NOMO-1 (cell line): ENCODE data around the gene CAVIN2.

Source experiments
- DNase-seq, 2 experiments: peaks; one replicate each; lab custom pipeline; 2025; ENCODE audit not compliant: unreplicated experiment in 2 of 2; lab: John Stamatoyannopoulos, UW

Gene CAVIN2

DNA sequence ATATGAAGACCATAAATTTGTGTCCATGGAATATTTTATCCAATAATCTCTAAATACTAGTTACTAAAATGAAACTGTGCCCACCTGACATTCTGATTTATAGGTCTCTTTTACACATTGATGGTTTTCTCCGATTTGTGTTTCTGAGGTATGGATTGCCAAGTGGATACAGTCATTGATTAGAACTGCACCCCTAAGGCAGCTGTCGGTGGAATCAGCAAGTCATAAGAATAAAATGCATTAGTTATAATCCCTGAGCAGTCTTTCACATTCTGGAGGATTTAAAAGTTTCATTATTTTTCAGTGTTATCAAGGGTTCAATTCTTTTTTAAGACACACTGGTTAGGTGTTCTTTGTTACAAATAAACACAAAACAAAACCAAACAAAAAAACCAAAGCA lies 6.0 kb downstream of the CAVIN2 start:
- DNase-seq = no peak

DNA sequence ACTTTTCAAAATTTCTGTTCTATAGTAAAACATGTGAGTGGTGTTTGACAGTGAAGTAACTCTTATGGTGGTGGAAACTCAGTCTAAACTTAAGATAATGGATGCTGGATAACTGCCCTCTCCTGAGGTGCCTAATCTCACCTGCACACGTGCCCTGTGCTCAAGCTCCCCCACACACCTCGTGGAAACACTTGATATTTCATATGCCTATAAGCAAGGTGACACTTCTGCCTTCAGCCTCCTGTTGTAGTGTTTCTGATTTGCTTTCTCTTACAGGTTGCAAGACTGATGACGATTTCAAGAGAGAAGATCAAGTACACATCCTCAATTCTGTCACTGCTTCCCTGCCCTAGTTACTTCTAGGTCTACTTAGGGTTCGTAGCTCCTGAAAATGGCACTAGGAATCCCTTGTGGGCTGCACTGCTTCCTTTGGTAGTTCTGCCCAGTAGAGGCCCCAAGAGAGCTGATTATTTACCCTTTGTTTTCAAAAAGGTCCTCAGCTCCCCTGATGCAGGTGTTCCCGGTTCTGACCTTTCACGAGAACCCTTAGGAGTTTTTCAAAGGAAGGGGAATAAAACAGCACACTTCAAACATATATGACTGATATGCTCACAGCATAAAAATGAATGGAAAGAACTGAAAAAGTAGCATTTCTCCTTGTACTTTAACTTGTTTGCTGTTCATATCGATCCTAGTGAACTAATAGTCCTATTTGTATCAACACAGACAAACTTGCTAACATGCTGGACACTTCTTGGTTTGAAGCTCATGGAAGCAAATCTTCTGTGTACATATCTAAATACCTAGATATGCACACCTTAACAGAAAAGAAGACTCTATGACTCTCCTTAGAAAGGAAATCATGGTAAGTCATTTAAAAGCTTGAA lies 6.7 kb downstream of the CAVIN2 start:
- no peak for DNase-seq

DNA sequence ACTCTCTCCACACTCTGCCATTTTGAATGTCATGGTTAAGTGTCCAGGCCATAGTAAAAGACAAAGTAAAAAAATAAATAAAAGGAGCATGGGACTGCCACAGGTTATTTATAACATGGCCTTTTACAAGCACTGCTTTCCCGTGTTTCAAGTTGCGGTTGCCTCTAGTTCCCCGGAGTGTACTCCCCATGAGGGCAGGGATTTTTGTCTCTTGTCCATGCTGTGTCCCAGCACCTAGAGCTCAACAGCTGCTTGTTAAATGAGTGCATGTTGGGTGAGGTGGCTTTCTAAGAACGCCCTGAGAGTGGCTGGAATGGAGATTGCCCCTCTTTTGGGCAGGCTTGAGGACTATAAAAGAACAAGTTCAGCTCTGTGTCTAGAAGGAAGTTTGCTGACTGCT lies 8.4 kb downstream of the CAVIN2 start:
- DNase-seq = no peak

DNA sequence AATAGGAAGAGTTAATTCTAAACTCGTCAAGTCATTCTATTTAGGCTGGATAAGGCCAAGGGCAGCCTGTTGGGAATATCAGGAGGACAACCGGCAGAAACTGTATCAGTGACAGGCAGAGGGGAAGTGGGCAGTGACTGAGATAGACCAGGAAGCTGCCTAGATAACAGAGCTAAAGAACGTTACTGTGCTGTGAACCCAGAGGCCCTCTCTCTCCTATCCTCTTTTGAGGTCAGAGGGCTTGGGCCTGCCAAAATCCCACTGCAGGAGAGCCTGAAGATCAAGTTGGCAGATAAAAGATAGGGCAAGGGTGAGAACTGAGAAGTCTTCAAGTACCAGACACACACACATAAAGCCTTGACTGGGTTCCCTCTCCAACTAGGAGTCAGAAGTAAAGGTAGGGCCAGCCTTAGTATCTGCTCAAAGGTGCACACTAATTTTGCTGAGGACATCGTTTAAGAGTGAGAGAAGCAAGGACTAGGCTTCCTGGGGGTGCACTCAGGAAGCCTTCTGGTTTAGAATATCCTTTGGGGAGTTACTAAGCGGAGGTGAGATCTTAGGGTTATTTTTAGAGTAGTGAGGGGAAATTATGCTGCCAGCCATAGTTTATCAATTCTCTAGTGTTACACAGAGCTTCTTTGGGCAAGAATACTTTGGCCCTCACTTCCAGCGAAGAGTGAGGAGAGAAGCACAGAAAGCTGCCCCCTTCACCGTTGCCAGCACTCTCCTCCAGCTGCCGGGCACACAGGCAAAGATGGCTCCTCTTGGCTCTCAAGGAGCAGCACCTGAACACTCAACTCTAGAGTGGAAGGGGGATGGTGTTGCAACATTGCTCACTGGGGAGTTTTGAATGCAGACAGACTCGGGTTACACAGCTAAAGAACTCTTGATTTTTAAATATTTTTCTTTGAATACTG lies 9.8 kb downstream of the CAVIN2 start:
- DNase-seq = no peak

DNA sequence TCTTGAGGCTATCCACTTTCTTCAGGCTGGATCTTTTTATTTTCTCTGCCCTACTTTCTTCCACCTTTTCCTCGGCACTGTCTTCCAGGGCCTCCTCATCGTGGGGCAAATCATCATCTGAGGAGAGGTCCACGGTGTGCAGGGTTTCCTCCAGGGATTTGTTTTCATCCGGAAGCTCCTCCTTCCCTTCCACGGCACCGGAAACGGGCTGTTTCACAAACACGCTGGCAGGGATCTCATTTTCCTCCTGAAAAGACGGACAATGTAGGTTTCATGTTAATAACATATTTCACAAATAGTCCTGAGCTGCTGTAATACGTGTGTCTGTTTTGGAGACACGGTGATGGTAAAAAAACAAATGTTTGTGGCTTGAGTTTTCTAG lies 10.4 kb downstream of the CAVIN2 start:
- no peak for DNase-seq

DNA sequence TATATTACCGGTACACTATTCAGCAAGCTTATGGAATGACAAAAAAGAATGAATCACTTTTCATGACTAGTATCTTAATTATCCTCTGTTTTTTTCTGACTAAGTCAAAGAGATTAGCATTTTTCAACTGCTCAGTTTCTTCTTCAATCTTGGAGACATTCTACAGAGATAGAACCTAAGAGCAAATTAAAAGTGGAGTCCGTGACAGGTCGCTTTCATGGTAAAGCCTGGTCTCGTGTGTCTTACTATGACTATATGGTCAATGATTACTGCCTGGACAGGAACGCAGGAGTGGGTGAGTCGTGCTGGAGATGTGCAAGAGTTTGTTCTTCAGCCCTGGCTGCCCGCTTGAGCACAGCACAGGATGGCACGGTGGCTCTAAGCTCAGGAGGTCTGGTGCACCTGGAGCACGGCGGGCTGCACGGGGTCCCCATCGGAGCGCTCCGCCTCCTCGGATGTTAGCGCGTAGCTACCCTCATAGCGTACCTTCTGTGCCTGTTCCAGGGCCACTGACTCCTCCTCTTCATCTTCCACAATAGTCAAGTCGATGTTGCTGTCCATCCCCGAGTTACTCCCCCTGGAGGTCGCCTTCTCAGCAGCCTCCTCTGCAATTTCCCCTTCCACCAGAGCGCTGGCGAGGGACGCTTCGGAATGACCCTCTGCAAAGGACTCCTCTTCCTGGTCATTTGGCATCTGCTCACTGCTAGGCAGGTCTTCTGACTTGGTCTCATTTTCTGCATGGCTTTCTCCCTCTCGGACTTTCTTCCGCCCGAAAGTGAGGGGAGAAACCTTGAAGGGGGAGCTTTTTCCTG lies 11.1 kb downstream of the CAVIN2 start:
- no peak for DNase-seq

DNA sequence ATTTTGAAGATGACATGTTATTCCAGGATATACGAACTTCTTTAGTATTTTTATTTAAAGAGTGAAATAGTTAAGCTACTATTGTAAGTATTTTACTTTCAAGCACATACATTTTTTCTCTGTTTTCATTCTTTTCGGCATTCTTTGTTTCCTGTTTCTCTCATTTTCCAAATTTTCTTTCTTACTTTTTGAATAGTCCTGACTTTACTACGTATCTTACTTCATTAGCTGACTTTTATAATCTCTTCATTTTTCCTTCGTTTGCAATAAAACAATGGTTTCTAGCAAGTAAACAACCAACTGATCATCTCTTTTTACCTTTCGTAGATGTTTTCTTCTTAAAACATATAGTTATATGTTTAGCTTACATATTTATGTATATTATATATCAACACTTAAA lies 11.8 kb downstream of the CAVIN2 start:
- no peak for DNase-seq

DNA sequence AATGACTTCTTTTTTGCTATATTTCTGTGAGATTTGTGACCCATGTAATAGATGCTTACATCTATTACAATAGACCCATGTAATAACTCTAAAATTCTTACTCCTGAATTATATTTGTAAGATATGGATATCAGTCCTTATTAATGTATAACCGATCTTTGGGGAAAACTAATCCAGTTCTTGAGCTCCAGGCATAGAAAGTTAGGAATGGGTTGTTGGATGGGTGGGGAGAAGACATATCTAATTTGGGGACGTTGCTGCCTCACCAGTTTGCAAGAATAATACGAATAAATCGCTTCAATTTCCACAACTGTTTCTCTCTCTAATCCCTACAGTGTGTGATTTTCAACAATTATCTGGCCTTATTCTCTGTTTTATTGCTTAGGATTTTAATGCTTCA lies 13.5 kb downstream of the CAVIN2 start:
- DNase-seq = no peak

DNA sequence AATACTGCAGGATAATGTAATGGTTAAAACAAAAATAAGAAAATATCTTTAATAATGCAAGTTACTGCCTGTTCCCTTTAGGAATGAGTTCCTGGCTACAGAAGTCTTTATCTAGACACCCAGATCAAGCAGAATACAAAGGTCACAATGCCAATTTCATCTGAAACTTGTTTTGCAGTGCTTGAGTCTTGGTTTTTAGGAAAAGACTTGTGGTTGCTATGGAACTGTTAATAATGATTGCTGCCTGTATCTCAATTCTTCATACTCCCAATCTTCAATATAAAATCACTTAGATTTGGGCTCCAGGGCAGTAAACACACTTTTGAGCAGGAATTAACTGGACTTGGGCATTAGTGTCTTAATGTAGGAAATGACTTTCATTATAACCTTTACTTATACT lies 14.2 kb downstream of the CAVIN2 start:
- DNase-seq = no peak

DNA sequence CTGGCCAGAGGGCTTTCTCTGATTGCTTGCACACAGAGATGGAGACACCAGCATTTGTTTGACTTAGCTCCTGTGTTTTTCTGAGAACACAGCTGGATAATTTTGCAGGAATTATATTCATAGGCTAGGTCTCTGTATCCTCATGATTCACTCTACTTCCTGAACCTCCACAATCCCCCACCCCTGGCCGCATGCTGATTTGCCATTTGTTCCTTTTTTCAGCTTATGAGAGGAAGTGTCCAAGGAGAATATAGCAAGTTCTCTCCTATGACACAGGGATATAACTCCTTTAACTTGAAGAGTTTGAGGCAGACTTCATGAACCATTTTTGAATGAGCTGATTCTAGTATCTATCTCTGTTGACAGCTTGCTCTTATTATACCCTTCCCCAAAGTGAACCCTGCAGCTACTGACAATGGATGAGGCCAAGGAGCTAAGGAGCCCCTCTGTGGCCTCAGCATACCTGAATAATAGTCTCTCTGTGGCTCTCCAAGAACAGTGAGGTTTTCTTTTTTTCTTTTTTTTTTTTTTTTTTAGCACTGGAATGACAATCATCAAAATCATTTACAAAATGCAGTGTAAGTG lies 15.4 kb downstream of the CAVIN2 start:
- no peak for DNase-seq

DNA sequence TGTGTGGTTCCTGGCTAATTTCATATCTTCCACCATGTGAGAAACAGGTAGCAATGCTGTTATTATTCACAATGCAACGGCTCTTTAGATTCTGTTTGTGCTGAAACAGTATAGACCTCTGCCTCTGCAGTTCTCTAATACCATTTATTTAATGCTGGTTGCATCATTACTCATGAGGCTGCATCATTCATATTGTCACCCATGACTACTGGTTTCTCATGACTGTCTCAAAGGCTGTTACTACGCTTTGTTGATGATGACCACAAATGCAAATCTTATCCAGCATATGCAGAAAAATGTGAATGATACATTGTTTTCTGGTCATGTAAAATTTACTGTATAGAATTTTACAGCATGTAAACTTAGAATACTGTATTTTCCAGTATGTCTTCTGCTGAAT lies 22.5 kb downstream of the CAVIN2 start:
- no peak for DNase-seq

DNA sequence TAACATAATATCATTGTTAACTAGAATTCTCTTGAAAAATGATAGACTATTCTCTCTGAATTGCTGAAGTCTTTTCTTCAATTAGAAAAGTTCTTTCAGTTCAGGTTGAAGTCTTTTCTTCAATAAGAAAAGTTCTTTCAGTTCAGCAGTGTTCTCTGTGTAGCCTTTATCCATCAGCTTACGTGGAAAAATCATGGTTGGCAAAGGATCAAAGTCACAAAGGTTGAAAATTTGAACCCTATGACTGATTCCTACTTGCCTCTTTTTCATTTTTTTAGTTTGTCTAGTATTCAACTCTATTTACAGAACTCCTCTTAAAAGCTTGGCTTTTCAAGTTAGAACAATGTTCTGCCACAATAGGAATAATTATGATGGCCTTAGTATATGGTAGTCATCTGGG lies 25.8 kb downstream of the CAVIN2 start:
- no peak for DNase-seq

DNA sequence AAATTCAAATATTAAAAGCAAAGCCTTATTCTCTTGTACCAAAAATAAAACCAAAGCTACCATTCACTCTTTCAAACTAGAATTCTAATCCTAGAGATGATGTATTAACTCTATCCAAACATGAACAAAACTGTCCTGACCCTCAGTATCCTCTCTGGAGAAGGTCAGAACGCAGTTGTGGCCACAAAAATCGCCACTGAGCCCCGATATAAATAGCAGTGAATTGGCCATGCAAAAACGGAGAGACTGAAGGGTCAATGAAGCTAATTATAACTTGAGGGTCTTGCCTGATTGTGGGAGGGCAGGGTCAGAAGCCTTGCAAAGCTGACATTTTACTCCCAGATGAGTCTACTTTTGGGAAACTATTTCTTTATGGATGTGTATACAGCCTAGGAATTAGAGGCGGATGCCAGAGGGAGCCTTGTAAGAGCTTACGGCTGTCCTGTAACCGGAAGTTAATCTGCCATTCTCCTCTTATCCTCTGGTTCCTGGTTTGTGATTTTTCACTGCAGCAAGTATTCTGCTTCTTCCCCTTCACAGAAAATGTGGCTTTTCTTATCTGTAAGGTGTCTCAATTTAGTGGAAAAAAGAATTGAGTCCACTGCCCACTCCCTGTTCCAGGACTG lies 28.1 kb downstream of the CAVIN2 start:
- DNase-seq = peak in 1 of 2 experiments; percentile 7

DNA sequence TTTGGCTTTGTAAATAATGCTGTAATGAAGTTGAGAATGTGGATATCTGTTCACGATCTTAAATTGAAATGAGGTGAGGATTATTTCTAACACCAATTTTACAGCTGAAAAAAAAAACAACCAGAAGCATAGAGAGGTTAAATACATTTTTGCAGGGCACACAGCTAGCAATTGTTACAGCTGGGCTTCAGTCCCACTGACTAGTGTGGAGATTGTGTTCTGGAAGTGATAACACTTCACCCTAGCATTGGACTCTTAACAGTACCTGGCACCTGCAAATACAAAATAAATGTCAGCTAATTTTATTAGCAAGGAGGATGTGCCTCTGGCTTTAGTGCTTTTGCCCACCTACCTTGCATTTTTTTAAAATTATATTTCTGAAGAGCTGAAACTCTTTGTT lies 28.8 kb downstream of the CAVIN2 start:
- no peak for DNase-seq

DNA sequence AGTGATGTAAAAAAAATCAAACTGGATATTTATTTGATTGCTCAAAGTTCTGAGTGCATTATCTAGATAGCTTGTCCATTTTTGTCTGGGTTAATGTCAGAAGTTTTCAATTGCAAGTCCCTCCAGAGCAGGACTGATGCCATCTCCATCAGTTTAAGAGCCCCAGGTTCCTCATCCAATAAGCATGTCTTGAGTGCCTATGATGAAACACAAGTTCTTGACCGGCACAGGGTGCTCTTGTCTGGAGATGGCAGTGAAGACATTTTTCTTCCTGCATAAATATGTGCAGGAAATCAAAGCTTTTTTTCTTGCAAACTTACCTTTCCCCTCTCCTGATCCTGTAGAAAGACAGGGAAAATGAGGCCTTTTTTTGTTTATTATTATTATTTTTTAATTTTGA lies 31.9 kb downstream of the CAVIN2 start:
- DNase-seq = no peak

DNA sequence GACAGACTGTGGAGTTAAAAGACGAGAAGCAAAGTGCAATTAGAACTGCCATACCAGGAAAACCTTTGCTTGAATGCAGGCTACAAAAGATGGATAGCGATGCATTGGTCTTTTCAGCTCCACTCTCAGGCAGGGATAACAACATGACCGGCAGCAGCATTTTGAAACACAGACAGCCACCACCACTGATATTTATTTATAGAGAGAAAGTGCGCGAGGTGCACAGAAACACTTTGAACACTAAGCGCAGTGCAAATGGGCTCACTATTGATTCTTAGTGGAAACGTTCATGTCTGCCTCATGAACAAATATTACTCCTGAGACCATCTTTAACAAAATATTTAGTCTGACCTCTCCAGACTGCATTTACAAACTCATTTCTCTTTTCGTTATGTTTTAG lies 32.9 kb downstream of the CAVIN2 start:
- DNase-seq = no peak

DNA sequence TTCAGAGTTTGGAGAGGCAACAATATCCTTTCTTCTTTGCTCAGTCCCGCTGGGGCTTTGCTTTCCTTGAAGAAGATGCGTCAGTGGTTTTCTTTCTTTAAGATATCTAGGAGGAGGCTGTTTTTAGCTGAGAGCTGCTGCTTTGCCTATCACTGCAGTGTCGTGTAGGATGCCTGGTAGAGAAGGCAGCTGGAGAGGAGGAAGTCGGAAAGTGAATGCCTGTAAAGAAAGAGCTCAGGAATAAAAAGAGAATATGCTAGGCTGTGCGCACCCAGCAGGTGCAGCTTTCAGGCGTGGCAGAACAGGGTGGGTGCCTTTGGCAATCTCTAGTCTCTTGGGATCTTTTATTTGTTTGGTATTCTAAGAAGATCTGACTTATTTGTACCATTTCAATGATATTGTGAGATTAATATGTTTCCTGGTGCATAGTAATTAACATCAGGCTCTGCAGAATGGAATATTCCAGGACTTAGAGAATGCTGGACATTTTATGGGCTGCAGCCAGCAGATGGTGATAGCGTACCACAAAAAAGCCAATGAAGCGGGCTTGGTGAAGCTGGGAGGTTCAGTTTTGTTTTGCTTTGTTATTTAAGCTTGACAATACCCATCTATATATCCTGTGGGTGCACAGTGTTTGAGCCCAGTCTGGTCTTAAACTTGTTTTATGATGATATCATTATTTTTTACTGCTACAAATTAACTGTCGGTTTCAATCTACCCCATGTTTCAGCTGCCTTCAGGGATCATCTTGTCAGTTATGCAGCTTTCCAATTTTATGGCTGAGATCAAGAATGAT lies 34.9 kb downstream of the CAVIN2 start:
- peak in 1 of 2 experiments; percentile 25 for DNase-seq

DNA sequence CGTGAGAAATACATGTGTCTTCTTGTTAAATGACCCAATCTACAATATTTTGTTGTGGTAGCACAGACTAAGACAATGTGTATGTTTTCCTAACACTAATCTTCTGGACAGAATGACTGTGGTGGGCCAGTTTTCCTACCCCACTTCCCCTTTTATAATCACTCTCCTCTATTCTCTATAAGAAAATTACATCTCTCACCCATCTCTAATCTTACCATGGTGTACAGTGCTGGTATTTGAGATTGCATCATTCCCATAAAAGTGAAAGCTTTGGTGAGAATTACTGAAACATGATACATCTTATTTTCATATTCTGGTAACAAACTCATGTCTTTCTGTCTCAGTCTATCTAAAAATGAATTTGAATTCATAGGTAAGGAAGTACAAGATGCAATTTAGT lies 40.5 kb downstream of the CAVIN2 start:
- DNase-seq = no peak

DNA sequence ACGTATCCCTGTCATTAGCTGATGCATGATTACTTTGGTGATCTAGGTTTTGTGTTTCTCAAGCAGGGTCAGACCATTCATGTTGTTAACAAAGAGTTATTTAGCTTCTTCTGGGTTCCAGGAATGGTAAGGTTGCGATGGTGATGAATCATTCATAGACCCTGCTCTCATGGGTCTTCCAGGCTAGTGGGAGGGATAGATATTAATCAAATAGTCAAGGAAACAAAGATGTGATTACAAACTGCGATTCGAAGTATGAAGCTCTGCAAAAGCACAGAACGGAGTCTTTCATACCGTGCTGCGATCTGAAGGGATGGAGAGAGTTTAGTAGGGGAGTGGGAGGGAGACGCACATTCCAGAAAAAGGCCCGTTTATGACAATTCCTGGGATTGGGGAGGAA lies 42.1 kb downstream of the CAVIN2 start:
- DNase-seq = no peak
